Stimulated activated CD8-positive, alpha-beta memory T cell treated with anti-CD3 and anti-CD28 coated beads, Interleukin-12 subunit alpha, Interleukin-12 subunit beta, amount 100 ng/mL, for 24 hours (primary cell): ENCODE measurements around the gene ABCB8.

Experiments used
- DNase-seq: peaks from one replicate; pipeline ENCODE4 v3.0.0-alpha.2; 2020; ENCODE audit errors: extremely low read depth

The ABCB8 gene

DNA sequence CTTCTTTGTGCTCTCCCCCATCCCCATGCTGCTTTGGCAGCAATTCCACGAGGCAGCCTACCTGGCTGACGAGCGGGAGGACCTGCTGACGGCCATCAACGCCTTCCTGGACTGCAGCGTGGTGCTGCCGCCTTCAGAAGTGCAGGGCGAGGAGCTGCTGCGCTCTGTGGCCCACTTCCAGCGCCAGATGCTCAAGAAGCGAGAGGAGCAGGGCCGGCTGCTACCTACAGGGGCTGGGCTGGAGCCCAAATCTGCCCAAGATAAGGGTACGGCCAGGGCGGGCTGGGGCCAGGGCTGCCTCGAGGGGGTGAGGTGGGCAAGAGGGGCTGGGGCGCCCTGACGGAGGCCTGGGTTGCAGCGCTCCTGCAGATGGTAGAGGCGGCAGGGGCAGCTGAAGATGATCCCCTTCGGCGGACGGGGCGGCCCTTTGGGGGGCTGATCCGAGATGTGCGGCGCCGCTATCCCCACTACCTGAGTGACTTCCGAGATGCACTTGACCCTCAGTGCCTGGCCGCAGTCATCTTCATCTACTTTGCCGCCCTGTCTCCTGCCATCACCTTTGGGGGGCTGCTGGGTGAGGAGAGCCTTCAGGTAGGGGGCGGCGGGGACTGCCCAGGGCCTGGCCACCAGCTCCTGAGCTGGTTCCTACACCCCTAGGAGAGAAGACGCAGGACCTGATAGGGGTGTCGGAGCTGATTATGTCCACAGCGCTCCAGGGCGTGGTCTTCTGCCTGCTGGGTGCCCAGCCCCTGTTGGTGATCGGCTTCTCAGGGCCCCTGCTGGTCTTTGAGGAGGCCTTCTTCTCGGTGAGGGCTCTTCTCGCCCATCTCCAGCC, 43.0 kb downstream of the ABCB8 start:
- no peak for DNase-seq

- no peak for DNase-seq
Observed at GRCh38 chr7:151073990-151074389, 45.7 kb downstream of the ABCB8 start.

- DNase-seq: no peak
Observed at GRCh38 chr7:151074817-151075661, 46.8 kb downstream of the ABCB8 start.

GRCh38 chr7:151075662-151075971, 47.4 kb downstream of the ABCB8 start:
- DNase-seq: no peak

DNA sequence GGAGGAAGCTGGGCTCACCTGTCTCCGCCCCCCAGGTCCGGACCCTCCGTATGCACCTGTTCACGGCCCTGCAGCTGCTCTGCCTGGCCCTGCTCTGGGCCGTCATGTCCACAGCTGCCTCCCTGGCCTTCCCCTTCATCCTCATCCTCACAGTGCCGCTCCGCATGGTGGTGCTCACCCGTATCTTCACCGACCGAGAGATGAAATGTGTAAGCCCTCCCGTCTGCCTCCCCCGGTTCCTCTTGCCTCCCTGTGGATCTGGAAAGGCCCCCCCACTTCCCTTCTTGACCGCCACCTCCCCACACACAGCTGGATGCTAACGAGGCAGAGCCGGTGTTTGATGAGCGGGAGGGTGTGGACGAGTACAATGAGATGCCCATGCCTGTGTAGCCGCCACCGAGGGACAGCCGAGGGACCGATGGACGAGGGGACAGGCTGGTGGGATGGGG, 47.8 kb downstream of the ABCB8 start:
- DNase-seq: no peak

GRCh38 chr7:151076863-151077704, 48.8 kb downstream of the ABCB8 start:
- no peak for DNase-seq

DNA sequence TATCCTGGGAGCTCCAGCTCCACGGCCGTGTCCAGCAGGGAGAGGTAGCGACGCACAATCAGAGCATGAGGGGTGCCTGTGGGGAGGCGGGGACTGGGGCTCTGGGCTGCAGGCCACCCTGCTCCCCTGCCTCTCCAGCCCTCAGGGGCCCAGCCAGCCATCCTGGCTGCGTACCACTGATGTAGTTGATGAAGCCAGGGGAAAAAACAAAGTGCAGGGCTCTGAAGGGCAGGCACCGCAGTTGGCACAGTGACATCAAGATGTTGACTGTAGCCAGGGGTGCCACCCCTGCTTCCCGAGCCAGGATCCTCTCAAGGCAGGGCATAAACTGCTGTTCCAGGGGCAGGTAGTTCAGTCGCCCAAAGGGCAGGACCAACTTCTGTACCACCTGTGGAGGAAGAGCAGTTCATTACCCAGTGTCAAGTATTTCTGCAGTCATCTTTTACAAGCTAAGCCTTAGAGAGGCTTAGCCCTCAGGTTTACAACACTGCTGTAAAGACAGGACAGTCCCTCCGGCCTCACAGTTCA, 49.5 kb downstream of the ABCB8 start:
- DNase-seq: no peak

GRCh38 chr7:151078233-151079040, 50.2 kb downstream of the ABCB8 start:
- DNase-seq: no peak

DNA sequence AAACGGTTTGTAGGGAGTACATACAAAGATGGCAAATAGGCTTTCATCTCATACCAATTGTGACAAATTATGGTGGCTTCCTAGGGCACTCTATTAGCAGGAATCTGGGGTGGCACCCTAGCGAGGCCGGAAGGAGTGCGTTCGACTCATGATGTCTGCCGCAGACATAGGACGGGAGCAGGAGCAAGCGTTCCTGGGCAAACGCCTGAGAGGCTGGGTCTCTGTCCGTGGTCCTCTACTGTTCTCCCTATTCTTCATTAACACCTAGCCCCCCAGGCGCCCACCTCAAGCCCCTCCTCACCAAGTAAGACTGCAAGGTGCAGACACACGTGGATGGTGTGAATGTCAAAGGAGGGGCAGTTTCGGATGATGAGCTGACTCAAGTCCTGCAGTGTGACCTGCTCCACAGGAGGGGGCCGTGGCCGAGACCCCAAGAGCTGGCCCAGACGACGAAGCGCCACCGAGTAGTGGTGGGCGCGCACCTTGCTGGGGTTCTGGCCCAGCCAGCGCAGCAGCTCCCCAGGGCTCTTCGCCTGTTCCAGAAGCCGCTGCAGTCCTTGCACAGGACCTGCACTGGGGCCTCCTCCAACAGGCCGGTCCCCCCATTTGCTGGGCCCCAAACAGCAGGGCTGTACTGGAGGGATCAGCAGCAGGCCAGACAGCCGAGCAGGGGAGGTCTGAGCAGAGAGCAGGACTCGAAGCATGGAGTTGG, 51.1 kb downstream of the ABCB8 start:
- no peak for DNase-seq

- DNase-seq: no peak
Observed at GRCh38 chr7:151080067-151080521, 51.8 kb downstream of the ABCB8 start.

GRCh38 chr7:151080522-151081169, 52.4 kb downstream of the ABCB8 start, which contains the start of gene FASTK:
Gene FASTK, minus strand, starts transcription at chr7:151080809. Its CDS starts 43 bp downstream, at chr7:151080766.
- peak; percentile 71 for DNase-seq

GRCh38 chr7:151081170-151082101, 53.2 kb downstream of the ABCB8 start:
- no peak for DNase-seq

DNA sequence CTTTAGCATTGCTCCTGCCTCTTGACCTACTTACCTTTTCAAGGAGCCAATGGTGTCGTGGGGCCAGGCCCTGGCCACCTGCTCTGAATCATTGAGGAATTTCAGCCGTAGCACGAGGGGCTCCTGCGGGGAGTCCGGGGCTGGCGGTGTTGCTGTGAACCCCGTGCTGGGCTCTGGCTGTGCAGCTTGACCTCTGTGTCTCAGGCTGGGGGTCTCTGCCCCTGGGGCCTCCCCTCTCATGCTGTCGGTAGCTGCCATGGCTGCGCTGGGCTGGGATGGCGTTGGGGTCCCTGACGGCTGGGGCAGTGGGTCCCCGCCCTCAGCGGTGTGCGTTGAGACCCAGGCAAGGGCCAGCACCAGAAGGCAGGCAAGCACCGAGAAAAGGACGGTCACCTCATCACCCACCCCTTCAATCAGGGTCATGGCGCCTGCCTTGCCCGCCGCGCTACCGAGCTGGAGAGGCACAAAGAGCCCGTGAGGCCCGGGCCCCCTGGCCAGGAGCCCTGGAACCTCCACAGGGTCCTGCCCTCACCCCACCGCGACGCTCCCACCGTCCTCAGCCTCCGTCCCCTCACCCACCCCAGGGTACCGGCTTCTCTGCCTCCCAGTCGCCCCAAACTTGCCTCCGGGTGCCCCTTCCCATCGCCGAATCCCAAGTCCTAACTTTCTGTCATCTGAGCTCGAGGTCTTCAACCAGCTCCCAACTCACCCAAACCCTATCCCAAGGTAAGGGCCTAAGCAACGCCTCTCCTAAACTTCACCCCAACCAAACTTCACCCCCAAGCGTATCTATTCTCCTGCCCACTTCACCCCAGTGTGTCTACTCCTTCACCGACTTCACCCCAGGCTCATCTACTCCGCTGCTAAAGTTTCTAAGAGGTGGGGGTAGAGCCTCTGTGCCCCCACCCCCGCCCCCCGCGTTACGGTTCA, 54.2 kb downstream of the ABCB8 start:
- no peak for DNase-seq

DNA sequence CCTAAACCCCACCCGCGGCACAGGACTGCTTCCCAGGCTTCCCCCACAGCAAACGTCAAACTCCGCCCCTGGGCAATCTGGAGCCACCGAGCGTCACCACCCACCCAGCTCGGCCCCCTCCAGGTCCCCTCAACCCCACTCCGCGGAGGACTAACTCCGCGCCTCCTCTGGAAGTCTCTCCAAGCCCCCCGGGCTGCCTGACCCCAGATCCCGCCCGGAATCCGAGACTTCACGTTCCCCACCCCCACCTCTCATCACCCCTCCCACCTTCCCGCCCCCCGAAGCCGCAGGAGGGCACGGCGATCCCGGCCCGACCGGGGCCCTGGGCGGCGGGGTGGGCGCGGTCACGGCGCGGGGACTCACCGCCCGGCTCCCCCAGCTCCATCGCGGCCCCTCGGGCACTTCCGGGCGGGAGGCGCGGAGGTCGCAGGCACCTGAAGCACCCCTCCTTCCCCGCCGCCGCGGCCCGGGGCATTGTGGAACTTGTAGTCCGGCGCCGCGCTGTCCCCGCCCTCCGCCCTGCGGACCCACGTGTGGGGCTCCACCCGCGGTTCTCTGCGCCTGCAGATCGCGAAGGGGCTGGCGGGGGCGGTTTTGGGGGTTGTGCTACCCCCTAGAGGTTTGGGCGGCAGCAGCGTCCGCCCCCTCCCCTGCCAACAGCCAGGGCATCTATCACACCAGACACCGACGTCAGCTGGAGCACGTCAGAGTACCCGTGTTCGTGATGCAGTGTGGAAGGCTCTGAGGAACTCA, 55.0 kb downstream of the ABCB8 start, which contains the start of gene TMUB1:
Gene TMUB1 (minus strand): TSS at position 423 of the 753 bp plus-strand sequence. CDS start 930 bp downstream, outside the sequence.
- peak; percentile 68 for DNase-seq

DNA sequence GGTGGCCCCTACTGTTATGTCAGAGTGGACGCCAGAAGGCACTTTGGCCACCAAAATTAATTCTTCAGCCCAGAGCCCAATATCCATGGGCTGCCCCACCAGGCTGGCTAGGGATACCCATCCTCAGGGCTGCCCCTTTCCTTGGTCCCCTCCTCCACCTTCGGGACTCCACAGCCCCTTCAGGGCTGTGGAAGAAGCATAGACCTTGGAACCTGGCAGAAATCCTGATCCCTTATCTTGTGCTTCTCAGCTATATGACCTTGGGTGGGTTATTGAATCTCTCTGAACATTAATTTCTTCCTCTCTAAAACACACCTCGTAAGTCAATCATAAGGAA, 55.5 kb downstream of the ABCB8 start:
- DNase-seq: no peak

DNA sequence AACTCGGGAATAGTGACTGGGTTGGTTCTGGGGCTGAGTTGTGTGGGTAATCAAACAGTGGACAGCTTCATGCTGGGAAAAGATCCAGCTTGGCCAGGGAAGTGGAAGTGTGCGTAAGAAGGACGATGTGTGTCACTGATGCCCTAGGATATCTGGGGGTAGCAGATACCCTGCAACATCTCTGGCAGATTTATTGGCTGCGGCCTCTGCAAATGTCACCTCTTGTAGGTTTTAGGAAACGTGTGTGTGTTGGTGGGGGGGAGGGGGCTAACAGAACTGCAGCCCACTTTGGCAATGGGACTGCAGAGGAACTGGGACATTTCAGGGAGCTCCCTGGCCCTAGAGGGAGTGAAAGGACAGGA, 57.1 kb downstream of the ABCB8 start:
- no peak for DNase-seq
